T-helper 2 cell treated with Interferon-gamma antibody and Interleukin-4, amounts not matched to agents 100 ng/mL and 5 ng/mL, for 36 hours (primary cell): ENCODE measurements around the gene COQ4. TPM values are rescaled to one million over a fixed set of nuclear protein-coding genes. Genes with fewer than 3 reads are reported as not detected.

Source experiments
- intact Hi-C: fragments of 100-400 bp; cut with micrococcal nuclease; formaldehyde crosslinking; loops from one replicate; pipeline ENCODE4 v1.15.1; 2023
- total RNA-seq: library from RNA; stranded (reverse); gene quantifications from 2 replicates; pipeline ENCODE4 v1.2.3, GENCODE V29; 2022

The COQ4 gene
- total RNA-seq, 1 donor from 2014 or later: 40.7 TPM

GRCh38 chr9:128370752-128371629, 48.4 kb downstream of the COQ4 start, which contains the start of gene URM1:
TSS of gene URM1 (plus strand) at chr9:128371374. CDS start at chr9:128371381, 7 bp downstream.
- intact Hi-C loops: loop anchor here (1.0 to 5.0 kb wide), 7 partner anchors 9 to 180 kb away; partner anchors contain the start of genes COQ4, GLE1, GOLGA2 and ODF2

- intact Hi-C loops: loop anchor here (1.0 to 5.0 kb wide), 7 partner anchors 9 to 179 kb away; partner anchors contain the start of genes COQ4, GLE1, GOLGA2 and ODF2
These were observed 49.0 kb downstream of the COQ4 start for GRCh38 chr9:128371630-128372117.

- intact Hi-C loops: loop anchor here (5.0 kb wide), 1 partner anchor 130 kb away; the partner anchor contains the start of gene GLE1
These were observed 49.6 kb downstream of the COQ4 start for GRCh38 chr9:128372188-128372641.

GRCh38 chr9:128372784-128373183, 50.1 kb downstream of the COQ4 start:
- intact Hi-C loops: loop anchor here (5.0 kb wide), 1 partner anchor 130 kb away; the partner anchor contains the start of gene GLE1

GRCh38 chr9:128374221-128374675, 51.6 kb downstream of the COQ4 start:
- intact Hi-C loops: loop anchor here (5.0 kb wide), 1 partner anchor 128 kb away; the partner anchor contains the start of gene GLE1

- intact Hi-C loops: no loop called here
These were observed 53.2 kb downstream of the COQ4 start for GRCh38 chr9:128375865-128376264.

GRCh38 chr9:128382261-128382660, 59.6 kb downstream of the COQ4 start:
- intact Hi-C loops: no loop called here

GRCh38 chr9:128383007-128383753, 60.5 kb downstream of the COQ4 start:
- intact Hi-C loops: no loop called here

Other genes with a start within 250 kb of the COQ4 start
- 52.5 and 60.0 TPM in 2 replicates for gene PTGES2, start 195.1 kb upstream of the COQ4 start, total RNA-seq
- not detected in 2 replicates for gene LCN2, start 173.4 kb upstream of the COQ4 start, total RNA-seq
- gene BBLN, start 162.6 kb upstream of the COQ4 start, total RNA-seq: 82.4 and 82.8 TPM in 2 replicates
- gene CIZ1, start 131.3 kb upstream of the COQ4 start, total RNA-seq: 128 and 138 TPM in 2 replicates
- gene DNM1, start 119.5 kb upstream of the COQ4 start, total RNA-seq: 0.32 and 0.41 TPM in 2 replicates
- 38.7 and 43.2 TPM in 2 replicates for gene GOLGA2, start 46.8 kb upstream of the COQ4 start, total RNA-seq
- 11.8 and 12.0 TPM in 2 replicates for gene SWI5, start 46.6 kb upstream of the COQ4 start, total RNA-seq
- 25.8 and 26.9 TPM in 2 replicates for gene TRUB2, start 392 bp upstream of the COQ4 start, total RNA-seq
- gene SLC27A4, start 17.7 kb downstream of the COQ4 start, total RNA-seq: 21.6 and 22.5 TPM in 2 replicates
- 76.9 and 77.9 TPM in 2 replicates for gene URM1, start 48.5 kb downstream of the COQ4 start, total RNA-seq
- 3.2 TPM in 2 replicates for gene CERCAM, start 98.0 kb downstream of the COQ4 start, total RNA-seq
- gene ODF2, start 133.2 kb downstream of the COQ4 start, total RNA-seq: 54.3 and 58.6 TPM in 2 replicates
- 46.0 and 47.5 TPM in 2 replicates for gene GLE1, start 181.9 kb downstream of the COQ4 start, total RNA-seq
- 326 and 333 TPM in 2 replicates for gene SPTAN1, start 229.7 kb downstream of the COQ4 start, total RNA-seq